Kidney epithelial cell (primary cell): ENCODE data around the gene CYS1. TPM values are rescaled to one million over a fixed set of nuclear protein-coding genes. Genes with fewer than 3 reads are reported as not detected.

ENCODE experiments used
- DNase-seq: peaks from one replicate; pipeline ENCODE4 v3.0.0-alpha.2; 2010; ENCODE audit warnings: low read depth
- H3K27me3 ChIP-seq: 2 replicates; pipeline ENCODE4 v1.6.0; 2011; ENCODE audit warnings: low read length; ENCODE audit not compliant: control insufficient read depth, insufficient read depth
- H3K36me3 ChIP-seq: 2 replicates; pipeline ENCODE4 v1.5.1; 2011; ENCODE audit warnings: low read length; ENCODE audit not compliant: control insufficient read depth, insufficient read depth
- H3K4me3 ChIP-seq: 2 replicates; pipeline ENCODE4 v1.5.1; 2011; ENCODE audit warnings: low read depth, mild to moderate bottlenecking, control low read depth, low read length
- CTCF ChIP-seq: IDR thresholded peaks from 2 replicates; pipeline ENCODE4 v1.5.1; 2011; ENCODE audit warnings: mild to moderate bottlenecking, moderate library complexity, low read length, control low read depth, inconsistent platforms; ENCODE audit not compliant: insufficient read depth, poor library complexity, severe bottlenecking
- total RNA-seq: library from RNA; depleted of rRNA; stranded (reverse); fragments of >200 nt; gene quantifications from 2 replicates; pipeline ENCODE4 v1.2.3, GENCODE V29; 2015

CYS1 gene
- total RNA-seq, 1 donor from 2014 or later: 12.2 TPM

- DNase-seq: no peak
- no peaks in the 10 kb centered on the region for H3K36me3 ChIP-seq
- no peak overlapping the region for H3K4me3 ChIP-seq
- H3K27me3 ChIP-seq: no peaks in the 10 kb centered on the region
- peak; percentile 79 for TF ChIP-seq CTCF
Measured at GRCh38 chr2:10036095-10036884, 43.9 kb downstream of the CYS1 start.

- TF ChIP-seq CTCF: no peak
- Histone ChIP-seq H3K4me3 (no peak overlapping the region), H3K36me3 (no peaks in the 10 kb centered on the region), H3K27me3 (no peaks in the 10 kb centered on the region)
- DNase-seq: no peak
Measured at GRCh38 chr2:10035633-10036032, 44.6 kb downstream of the CYS1 start.

- no peaks in the 10 kb centered on the region for H3K36me3 ChIP-seq
Measured at GRCh38 chr2:10035053-10035422, 45.2 kb downstream of the CYS1 start.

GRCh38 chr2:10034333-10035052 is 45.7 kb downstream of the CYS1 start:
- no peaks in the 10 kb centered on the region for H3K27me3 ChIP-seq
- no peak for DNase-seq
- TF ChIP-seq CTCF: no peak
- no peaks in the 10 kb centered on the region for H3K36me3 ChIP-seq
- H3K4me3 ChIP-seq: no peak overlapping the region

More at GRCh38 chr2:10035053-10035422, 45.2 kb downstream of the CYS1 start:
- H3K27me3 ChIP-seq: no peaks in the 10 kb centered on the region
- no peak for DNase-seq
- H3K4me3 ChIP-seq: no peak overlapping the region
- no peak for TF ChIP-seq CTCF

GRCh38 chr2:10033251-10034006 is 46.8 kb downstream of the CYS1 start:
- H3K4me3 ChIP-seq: no peak overlapping the region
- no peaks in the 10 kb centered on the region for H3K36me3 ChIP-seq
- H3K27me3 ChIP-seq: no peaks in the 10 kb centered on the region
- no peak for DNase-seq
- TF ChIP-seq CTCF: no peak
